Measurements from ENCODE around the gene KNOP1.

The KNOP1 gene

DNA sequence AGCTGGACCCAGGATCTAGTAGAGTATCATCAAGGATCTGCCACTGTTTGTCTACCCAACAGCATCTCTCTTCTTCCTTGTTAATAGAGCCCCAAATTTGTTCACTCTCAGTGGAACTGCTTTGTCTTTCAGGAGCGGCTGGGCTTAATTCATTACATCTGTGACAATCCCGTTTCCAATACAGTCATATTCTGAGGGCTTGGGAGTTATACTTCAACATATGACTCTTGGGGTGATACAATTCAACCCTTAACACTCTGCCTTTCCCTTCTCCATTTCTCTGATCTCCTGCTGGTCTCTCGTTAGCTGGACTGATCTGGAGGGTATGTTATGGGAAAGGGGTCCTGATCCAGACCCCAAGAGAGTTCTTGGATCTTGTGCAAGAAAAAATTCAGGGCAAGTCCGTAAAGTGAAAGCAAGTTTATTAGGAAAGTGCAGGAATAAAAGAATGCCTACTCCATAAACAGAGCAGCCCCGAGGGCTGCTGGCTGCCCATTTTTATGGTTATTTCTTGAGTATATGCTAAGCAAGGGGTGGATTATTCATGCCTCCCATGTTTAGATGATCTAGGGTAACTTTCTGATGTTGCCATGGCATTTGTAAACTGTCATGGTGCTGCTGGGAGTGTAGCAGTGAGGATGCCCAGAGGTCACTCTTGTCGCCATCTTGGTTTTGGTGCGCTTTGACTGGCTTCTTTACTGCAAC lies 42.5 kb upstream of the KNOP1 start:
- H3K4me3 Mint-ChIP-seq = no peak overlapping the region
- no peaks in the 10 kb centered on the region for H3K9me3 Mint-ChIP-seq
- peaks cover 4% of the 10 kb centered on the region for H3K36me3 Mint-ChIP-seq (ENCODE audit: low read depth)
- no peak overlapping the region for H3K27ac Mint-ChIP-seq
- H3K4me1 Mint-ChIP-seq = peaks cover 26% of the 10 kb centered on the region
- TF ChIP-seq, protein P1, sequence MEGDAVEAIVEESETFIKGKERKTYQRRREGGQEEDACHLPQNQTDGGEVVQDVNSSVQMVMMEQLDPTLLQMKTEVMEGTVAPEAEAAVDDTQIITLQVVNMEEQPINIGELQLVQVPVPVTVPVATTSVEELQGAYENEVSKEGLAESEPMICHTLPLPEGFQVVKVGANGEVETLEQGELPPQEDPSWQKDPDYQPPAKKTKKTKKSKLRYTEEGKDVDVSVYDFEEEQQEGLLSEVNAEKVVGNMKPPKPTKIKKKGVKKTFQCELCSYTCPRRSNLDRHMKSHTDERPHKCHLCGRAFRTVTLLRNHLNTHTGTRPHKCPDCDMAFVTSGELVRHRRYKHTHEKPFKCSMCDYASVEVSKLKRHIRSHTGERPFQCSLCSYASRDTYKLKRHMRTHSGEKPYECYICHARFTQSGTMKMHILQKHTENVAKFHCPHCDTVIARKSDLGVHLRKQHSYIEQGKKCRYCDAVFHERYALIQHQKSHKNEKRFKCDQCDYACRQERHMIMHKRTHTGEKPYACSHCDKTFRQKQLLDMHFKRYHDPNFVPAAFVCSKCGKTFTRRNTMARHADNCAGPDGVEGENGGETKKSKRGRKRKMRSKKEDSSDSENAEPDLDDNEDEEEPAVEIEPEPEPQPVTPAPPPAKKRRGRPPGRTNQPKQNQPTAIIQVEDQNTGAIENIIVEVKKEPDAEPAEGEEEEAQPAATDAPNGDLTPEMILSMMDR (IDR thresholded peaks at IDR 0.05; ENCODE audit: unreplicated experiment in 3 of 3) = no peak
- H3K27me3 Mint-ChIP-seq (ENCODE audit: low read depth) = peaks cover 4% of the 10 kb centered on the region

DNA sequence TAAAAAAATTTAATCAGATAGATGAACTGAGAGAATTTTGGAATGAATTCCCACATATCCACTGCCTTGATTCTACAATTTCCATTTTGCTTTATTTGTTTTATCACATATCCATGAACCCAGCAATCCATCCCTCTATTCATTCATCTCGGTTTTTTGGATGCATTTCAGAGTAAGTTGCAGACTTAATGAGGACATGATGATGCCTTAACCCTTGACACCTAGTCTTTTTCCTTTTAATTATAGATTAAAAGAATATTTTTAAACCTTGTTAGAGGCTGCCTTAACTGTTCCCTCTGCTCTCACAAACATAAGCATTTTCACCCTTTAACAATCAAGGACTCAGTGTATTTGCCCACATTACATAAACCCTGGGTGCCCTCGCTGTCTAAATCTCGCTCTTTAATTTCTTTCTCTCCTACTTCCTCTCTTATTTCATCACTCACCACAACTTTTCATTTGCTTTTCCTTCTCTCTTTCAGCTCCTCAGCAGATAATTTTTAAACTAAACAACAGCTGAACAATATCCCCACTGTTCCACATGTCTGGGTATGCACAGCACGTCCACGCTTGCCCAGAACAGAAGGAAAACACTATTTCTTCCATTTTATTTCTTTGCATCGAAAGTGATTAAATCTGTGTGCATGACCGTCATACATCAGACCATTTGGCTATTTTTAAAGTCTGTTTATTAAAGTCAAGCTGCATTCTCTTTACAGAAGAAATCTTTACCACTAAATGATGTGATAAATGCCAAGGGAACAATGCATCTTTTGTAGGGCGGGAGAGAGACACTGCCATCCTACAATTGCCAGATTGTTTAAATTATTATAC lies 40.0 kb upstream of the KNOP1 start:
- Mint-ChIP-seq H3K27ac (peak overlapping the region; percentile 81 to 91 (median 88)), H3K27me3 (ENCODE audit: low read depth) (peaks cover 9% of the 10 kb centered on the region), H3K4me1 (peaks cover 41% of the 10 kb centered on the region), H3K36me3 (ENCODE audit: low read depth) (no peaks in the 10 kb centered on the region), H3K9me3 (no peaks in the 10 kb centered on the region), H3K4me3 (peak overlapping the region in 1 of 3 experiments; percentile 9)
- TF ChIP-seq, protein P1 (IDR thresholded peaks at IDR 0.05; ENCODE audit: unreplicated experiment in 3 of 3) = no peak

DNA sequence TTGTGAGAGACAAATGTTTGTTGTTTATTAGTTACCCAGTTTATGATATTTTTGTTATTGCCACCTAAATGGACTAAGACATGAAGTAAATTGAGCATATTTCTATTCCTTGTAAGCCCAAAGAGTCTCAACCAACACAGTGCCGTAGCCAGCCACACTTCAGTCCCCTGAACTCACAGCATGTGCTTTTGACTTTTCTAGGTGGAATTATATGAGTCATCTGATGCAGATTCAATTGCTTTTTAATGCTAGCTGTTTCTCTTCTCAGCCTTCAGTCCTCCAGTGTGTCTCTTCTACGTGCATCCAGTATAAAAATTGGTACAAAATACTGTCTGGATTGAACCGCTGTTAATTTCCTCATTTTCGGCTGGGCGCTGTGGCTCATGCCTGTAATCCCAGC lies 39.0 kb upstream of the KNOP1 start:
- peak overlapping the region in 2 of 3 experiments; percentile 64 to 86 for H3K27ac Mint-ChIP-seq
- TF ChIP-seq, protein P1 (IDR thresholded peaks at IDR 0.05; ENCODE audit: unreplicated experiment in 3 of 3) = no peak
- H3K4me1 Mint-ChIP-seq = peaks cover 43% of the 10 kb centered on the region
- H3K4me3 Mint-ChIP-seq = no peak overlapping the region
- H3K27me3 Mint-ChIP-seq (ENCODE audit: low read depth) = peaks cover 9% of the 10 kb centered on the region
- H3K36me3 Mint-ChIP-seq (ENCODE audit: low read depth) = no peaks in the 10 kb centered on the region
- H3K9me3 Mint-ChIP-seq = no peaks in the 10 kb centered on the region

GRCh38 chr16:19755268-19755667 lies 37.2 kb upstream of the KNOP1 start:
- Mint-ChIP-seq H3K27me3 (ENCODE audit: low read depth) (peaks cover 9% of the 10 kb centered on the region), H3K4me3 (no peak overlapping the region), H3K27ac (peak overlapping the region; percentile 22 to 64 (median 62)), H3K36me3 (ENCODE audit: low read depth) (no peaks in the 10 kb centered on the region), H3K9me3 (no peaks in the 10 kb centered on the region), H3K4me1 (peaks cover 52% of the 10 kb centered on the region)
- TF ChIP-seq, protein P1 (IDR thresholded peaks at IDR 0.05; ENCODE audit: unreplicated experiment in 3 of 3) = no peak

- H3K4me1 Mint-ChIP-seq = peaks cover 56% of the 10 kb centered on the region
- peak overlapping the region in 2 of 3 experiments; percentile 62 to 64 for H3K27ac Mint-ChIP-seq
- no peaks in the 10 kb centered on the region for H3K36me3 Mint-ChIP-seq (ENCODE audit: low read depth)
- no peak overlapping the region for H3K4me3 Mint-ChIP-seq
- no peaks in the 10 kb centered on the region for H3K9me3 Mint-ChIP-seq
- TF ChIP-seq, protein P1 (IDR thresholded peaks at IDR 0.05; ENCODE audit: unreplicated experiment in 3 of 3) = no peak
- H3K27me3 Mint-ChIP-seq (ENCODE audit: low read depth) = peaks cover 9% of the 10 kb centered on the region
Observed at GRCh38 chr16:19754644-19755036, 36.6 kb upstream of the KNOP1 start.

Measured in nephron (organoid).